GM12872 (cell line): ENCODE results near the gene DOK6.

Experiments used
- CTCF ChIP-seq: IDR thresholded peaks from 3 replicates; pipeline ENCODE4 v1.5.1; 2011; ENCODE audit warnings: low read depth, mild to moderate bottlenecking, low read length, moderate library complexity; ENCODE audit not compliant: insufficient read depth

Gene DOK6

GRCh38 chr18:69590150-69590549, 189.5 kb downstream of the DOK6 start:
- no peak for TF ChIP-seq CTCF

- TF ChIP-seq CTCF, result no peak
Measured at GRCh38 chr18:69596345-69596744, 195.7 kb downstream of the DOK6 start.

- TF ChIP-seq CTCF, result no peak
Measured at GRCh38 chr18:69597561-69597960, 196.9 kb downstream of the DOK6 start.

- no peak for TF ChIP-seq CTCF
Measured at GRCh38 chr18:69599377-69599776, 198.7 kb downstream of the DOK6 start.

- no peak for TF ChIP-seq CTCF
Measured at GRCh38 chr18:69612242-69612641, 211.6 kb downstream of the DOK6 start.

GRCh38 chr18:69616114-69616513, 215.4 kb downstream of the DOK6 start:
- TF ChIP-seq CTCF, result no peak

DNA sequence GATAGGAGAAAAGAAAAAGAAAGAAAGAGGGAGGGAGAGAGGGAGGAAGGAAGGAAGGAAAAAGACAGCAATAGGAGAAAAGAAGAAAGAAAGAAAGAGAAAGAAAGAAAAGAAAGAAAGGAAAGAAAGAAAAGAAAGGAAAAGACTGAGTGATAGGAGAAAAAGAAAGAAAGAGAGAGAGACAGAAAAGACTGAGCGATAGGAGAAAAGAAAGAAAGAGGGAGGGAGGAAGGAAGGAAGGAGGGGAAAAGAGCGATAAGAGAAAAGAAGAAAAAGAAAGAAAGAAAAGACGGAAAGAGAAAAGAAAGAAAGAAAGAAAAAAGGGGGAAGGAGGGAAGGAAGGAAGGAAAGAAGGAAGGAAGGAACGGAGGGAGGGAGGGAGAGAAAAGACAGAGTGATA, 216.7 kb downstream of the DOK6 start:
- no peak for TF ChIP-seq CTCF

- TF ChIP-seq CTCF, result no peak
Measured at GRCh38 chr18:69617888-69618287, 217.2 kb downstream of the DOK6 start.
